HepG2 (cell line): Measurements from ENCODE around the gene C14orf93. TPM values are rescaled to one million over a fixed set of nuclear protein-coding genes. Genes with fewer than 3 reads are reported as not detected.
A peak's percentile ranks its signal among the peaks of the same experiment; 100 is the strongest.

ENCODE experiments used
- AHR ChIP-seq: IDR thresholded peaks from 2 replicates; pipeline ENCODE4 v1.6.1; 2018; ENCODE audit warnings: missing genetic modification reagents, missing compliant biosample characterization
- FOXP1 ChIP-seq, 2 experiments: fragments of 450-650 bp in 1 of 2; IDR thresholded peaks; 2 replicates each; pipeline ENCODE4 v1.6.1; 2017 to 2018; ENCODE audit warnings: antibody characterized with exemption in 1 of 2
- HDAC1 ChIP-seq: sonication (generic); formaldehyde crosslinking; IDR thresholded peaks from 2 replicates; pipeline ENCODE4 v1.5.1; 2020; ENCODE audit warnings: mild to moderate bottlenecking, missing genetic modification reagents
- NR3C1 ChIP-seq: sonication (generic); formaldehyde crosslinking; IDR thresholded peaks from 2 replicates; pipeline ENCODE4 v1.4.0; 2020; ENCODE audit warnings: missing genetic modification reagents
- PAF1 ChIP-seq: IDR thresholded peaks from 2 replicates; pipeline ENCODE4 v1.6.1; 2016; ENCODE audit warnings: missing genetic modification reagents, missing compliant biosample characterization
- PHF20 ChIP-seq: sonication (generic); formaldehyde crosslinking; IDR thresholded peaks from 2 replicates; pipeline ENCODE4 v1.5.0; 2020; ENCODE audit warnings: mild to moderate bottlenecking, missing genetic modification reagents
- PHF21A ChIP-seq: sonication (generic); formaldehyde crosslinking; IDR thresholded peaks from 2 replicates; pipeline ENCODE4 v1.5.0; 2020; ENCODE audit warnings: mild to moderate bottlenecking, missing genetic modification reagents
- RNF2 ChIP-seq: fragments of 450-650 bp; conservative IDR thresholded peaks from 2 replicates; pipeline ENCODE4 v1.6.1; 2016; ENCODE audit warnings: low read depth
- SCMH1 ChIP-seq: sonication (generic); formaldehyde crosslinking; IDR thresholded peaks from 2 replicates; pipeline ENCODE4 v1.9.0; 2021; ENCODE audit warnings: missing genetic modification reagents, mild to moderate bottlenecking, borderline replicate concordance
- SMARCC2 ChIP-seq: fragments of 450-650 bp; IDR thresholded peaks from 2 replicates; pipeline ENCODE4 v1.6.1; 2017; ENCODE audit warnings: antibody characterized with exemption, mild to moderate bottlenecking
- SRSF4 ChIP-seq: fragments of 200-400 bp; formaldehyde crosslinking; IDR thresholded peaks from one replicate; pipeline ENCODE4 v1.6.1; 2018; ENCODE audit warnings: mild to moderate bottlenecking, low read depth, low read length, moderate library complexity; ENCODE audit not compliant: poor library complexity, severe bottlenecking
- YEATS2 ChIP-seq: sonication (generic); formaldehyde crosslinking; IDR thresholded peaks from 2 replicates; pipeline ENCODE4 v1.4.0; 2020; ENCODE audit warnings: missing genetic modification reagents, borderline replicate concordance
- ZBTB39 ChIP-seq: sonication (generic); formaldehyde crosslinking; IDR thresholded peaks from 2 replicates; pipeline ENCODE4 v1.5.0; 2020; ENCODE audit warnings: missing genetic modification reagents
- ZNF430 ChIP-seq: sonication (generic); formaldehyde crosslinking; IDR thresholded peaks from 2 replicates; pipeline ENCODE4 v1.9.0; 2021; ENCODE audit warnings: mild to moderate bottlenecking, missing genetic modification reagents
- ZNF563 ChIP-seq: sonication (generic); formaldehyde crosslinking; IDR thresholded peaks from 2 replicates; pipeline ENCODE4 v1.8.0; 2022; ENCODE audit warnings: mild to moderate bottlenecking, moderate library complexity, missing genetic modification reagents
- polyA plus RNA-seq, 8 experiments: library from polyadenylated mRNA; depleted of rRNA in 3 of 8; stranded (reverse) in 7 of 8; unstranded in 1 of 8; fragments of >200 nt; fragmentation: Illumina TruSeq in 4 of 8; extraction: Trizol in 4 of 8; gene quantifications; 2 replicates each; pipeline versions ENCODE4 v1.2.1 to v1.2.3, GENCODE V29; 2011 to 2016; ENCODE audit warnings: low read depth in 4 of 8, missing spikeins in 1 of 8, mixed read lengths in 1 of 8; ENCODE audit not compliant: insufficient read depth in 1 of 8
- total RNA-seq, 5 experiments: library from RNA; depleted of rRNA; stranded (reverse); fragments of >200 nt; fragmentation: Illumina TruSeq; extraction: Trizol; gene quantifications; 2 replicates each; pipeline ENCODE4 v1.2.3, GENCODE V29; 2016; ENCODE audit warnings: low read depth in 1 of 5
- TF ChIP-seq, protein P1 (sequence below): sonication (generic); formaldehyde crosslinking; conservative IDR thresholded peaks from 2 replicates; pipeline ENCODE4 v1.4.0; 2020; ENCODE audit warnings: missing genetic modification reagents
- TF ChIP-seq, protein P2 (sequence below): IDR thresholded peaks from 2 replicates; pipeline ENCODE4 v1.6.1; 2016; ENCODE audit warnings: missing compliant biosample characterization, missing genetic modification reagents, borderline replicate concordance
- TF ChIP-seq, protein P3 (sequence below): IDR thresholded peaks from 2 replicates; pipeline ENCODE4 v1.6.1; 2016; ENCODE audit warnings: mild to moderate bottlenecking, missing biosample characterization, missing genetic modification reagents
- TF ChIP-seq, protein P4 (sequence below): sonication (generic); formaldehyde crosslinking; IDR thresholded peaks from 2 replicates; pipeline ENCODE4 v1.4.0; 2020; ENCODE audit warnings: missing genetic modification reagents

The C14orf93 gene
- total and polyA plus RNA-seq, 2 of the 13 experiments (the other 11 are each of a cell fraction or from before 2014, with no cell fraction given), result 11.4 to 22.5 TPM

- TF ChIP-seq FOXP1 (IDR thresholded peaks at IDR 0.05) (peak; percentile 55), FOXP1 (CRISPR knock-in tag; IDR thresholded peaks at IDR 0.05) (peak; percentile 73), PHF21A (CRISPR knock-in tag) (no peak), HDAC1 (CRISPR knock-in tag) (no peak), AHR (CRISPR knock-in tag) (no peak; the same call in none of the 2 replicates), ZBTB39 (CRISPR knock-in tag) (no peak), RNF2 (peak; percentile 96), PAF1 (CRISPR knock-in tag) (no peak; the same call in 1 of the 2 replicates), ZNF563 (no peak), SRSF4 (no peak), YEATS2 (peak; percentile 92), ZNF430 (CRISPR knock-in tag) (no peak), PHF20 (no peak), SMARCC2 (peak; percentile 59; the same call in 1 of the 2 replicates), NR3C1 (CRISPR knock-in tag) (0 out of 2 replicates have a peak, but pooled peaks have one; percentile 47), SCMH1 (no peak)
- TF ChIP-seq, protein P1, sequence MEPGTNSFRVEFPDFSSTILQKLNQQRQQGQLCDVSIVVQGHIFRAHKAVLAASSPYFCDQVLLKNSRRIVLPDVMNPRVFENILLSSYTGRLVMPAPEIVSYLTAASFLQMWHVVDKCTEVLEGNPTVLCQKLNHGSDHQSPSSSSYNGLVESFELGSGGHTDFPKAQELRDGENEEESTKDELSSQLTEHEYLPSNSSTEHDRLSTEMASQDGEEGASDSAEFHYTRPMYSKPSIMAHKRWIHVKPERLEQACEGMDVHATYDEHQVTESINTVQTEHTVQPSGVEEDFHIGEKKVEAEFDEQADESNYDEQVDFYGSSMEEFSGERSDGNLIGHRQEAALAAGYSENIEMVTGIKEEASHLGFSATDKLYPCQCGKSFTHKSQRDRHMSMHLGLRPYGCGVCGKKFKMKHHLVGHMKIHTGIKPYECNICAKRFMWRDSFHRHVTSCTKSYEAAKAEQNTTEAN (CRISPR knock-in tag), result no peak
- TF ChIP-seq, protein P2, sequence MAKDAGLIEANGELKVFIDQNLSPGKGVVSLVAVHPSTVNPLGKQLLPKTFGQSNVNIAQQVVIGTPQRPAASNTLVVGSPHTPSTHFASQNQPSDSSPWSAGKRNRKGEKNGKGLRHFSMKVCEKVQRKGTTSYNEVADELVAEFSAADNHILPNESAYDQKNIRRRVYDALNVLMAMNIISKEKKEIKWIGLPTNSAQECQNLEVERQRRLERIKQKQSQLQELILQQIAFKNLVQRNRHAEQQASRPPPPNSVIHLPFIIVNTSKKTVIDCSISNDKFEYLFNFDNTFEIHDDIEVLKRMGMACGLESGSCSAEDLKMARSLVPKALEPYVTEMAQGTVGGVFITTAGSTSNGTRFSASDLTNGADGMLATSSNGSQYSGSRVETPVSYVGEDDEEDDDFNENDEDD (CRISPR knock-in tag), result peak; percentile 91
- TF ChIP-seq, protein P3, sequence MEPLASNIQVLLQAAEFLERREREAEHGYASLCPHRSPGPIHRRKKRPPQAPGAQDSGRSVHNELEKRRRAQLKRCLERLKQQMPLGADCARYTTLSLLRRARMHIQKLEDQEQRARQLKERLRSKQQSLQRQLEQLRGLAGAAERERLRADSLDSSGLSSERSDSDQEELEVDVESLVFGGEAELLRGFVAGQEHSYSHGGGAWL (CRISPR knock-in tag), result peak; percentile 87; the same call in 1 of the 2 replicates
- TF ChIP-seq, protein P4, sequence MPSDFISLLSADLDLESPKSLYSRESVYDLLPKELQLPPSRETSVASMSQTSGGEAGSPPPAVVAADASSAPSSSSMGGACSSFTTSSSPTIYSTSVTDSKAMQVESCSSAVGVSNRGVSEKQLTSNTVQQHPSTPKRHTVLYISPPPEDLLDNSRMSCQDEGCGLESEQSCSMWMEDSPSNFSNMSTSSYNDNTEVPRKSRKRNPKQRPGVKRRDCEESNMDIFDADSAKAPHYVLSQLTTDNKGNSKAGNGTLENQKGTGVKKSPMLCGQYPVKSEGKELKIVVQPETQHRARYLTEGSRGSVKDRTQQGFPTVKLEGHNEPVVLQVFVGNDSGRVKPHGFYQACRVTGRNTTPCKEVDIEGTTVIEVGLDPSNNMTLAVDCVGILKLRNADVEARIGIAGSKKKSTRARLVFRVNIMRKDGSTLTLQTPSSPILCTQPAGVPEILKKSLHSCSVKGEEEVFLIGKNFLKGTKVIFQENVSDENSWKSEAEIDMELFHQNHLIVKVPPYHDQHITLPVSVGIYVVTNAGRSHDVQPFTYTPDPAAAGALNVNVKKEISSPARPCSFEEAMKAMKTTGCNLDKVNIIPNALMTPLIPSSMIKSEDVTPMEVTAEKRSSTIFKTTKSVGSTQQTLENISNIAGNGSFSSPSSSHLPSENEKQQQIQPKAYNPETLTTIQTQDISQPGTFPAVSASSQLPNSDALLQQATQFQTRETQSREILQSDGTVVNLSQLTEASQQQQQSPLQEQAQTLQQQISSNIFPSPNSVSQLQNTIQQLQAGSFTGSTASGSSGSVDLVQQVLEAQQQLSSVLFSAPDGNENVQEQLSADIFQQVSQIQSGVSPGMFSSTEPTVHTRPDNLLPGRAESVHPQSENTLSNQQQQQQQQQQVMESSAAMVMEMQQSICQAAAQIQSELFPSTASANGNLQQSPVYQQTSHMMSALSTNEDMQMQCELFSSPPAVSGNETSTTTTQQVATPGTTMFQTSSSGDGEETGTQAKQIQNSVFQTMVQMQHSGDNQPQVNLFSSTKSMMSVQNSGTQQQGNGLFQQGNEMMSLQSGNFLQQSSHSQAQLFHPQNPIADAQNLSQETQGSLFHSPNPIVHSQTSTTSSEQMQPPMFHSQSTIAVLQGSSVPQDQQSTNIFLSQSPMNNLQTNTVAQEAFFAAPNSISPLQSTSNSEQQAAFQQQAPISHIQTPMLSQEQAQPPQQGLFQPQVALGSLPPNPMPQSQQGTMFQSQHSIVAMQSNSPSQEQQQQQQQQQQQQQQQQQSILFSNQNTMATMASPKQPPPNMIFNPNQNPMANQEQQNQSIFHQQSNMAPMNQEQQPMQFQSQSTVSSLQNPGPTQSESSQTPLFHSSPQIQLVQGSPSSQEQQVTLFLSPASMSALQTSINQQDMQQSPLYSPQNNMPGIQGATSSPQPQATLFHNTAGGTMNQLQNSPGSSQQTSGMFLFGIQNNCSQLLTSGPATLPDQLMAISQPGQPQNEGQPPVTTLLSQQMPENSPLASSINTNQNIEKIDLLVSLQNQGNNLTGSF, result no peak
Observed at GRCh38 chr14:22982477-22983245, 27.3 kb downstream of the C14orf93 start, which contains the start of gene AJUBA (continued).
